ENCODE results near the gene CARNS1.

Gene CARNS1, protein sequence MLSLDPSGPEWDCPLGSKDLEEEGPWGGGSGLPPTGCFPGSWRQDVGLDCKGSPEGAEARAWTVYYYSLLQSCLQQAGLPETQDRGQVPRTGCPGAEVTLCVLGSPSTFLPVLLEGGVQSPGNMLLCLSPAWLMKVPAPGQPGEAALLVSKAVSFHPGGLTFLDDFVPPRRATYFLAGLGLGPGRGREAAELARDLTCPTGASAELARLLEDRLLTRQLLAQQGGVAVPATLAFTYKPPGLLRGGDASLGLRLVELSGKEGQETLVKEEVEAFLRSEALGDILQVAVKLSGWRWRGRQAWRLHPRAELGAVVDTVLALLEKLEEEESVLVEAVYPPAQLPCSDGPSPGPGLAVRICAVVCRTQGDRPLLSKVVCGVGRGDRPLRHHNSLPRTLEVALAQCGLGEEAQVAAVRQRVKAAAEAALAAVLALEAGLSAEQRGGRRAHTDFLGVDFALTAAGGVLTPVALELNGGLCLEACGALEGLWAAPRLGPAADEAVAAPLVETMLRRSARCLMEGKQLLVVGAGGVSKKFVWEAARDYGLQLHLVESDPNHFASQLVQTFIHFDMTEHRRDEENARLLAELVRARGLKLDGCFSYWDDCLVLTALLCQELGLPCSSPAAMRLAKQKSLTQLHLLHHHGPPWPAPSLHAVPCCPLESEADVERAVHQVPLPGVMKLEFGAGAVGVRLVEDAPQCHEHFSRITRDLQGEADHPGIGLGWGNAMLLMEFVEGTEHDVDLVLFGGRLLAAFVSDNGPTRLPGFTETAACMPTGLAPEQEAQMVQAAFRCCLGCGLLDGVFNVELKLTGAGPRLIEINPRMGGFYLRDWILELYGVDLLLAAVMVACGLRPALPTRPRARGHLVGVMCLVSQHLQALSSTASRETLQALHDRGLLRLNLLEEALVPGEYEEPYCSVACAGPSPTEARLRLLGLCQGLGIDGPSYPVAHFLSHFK

DNA sequence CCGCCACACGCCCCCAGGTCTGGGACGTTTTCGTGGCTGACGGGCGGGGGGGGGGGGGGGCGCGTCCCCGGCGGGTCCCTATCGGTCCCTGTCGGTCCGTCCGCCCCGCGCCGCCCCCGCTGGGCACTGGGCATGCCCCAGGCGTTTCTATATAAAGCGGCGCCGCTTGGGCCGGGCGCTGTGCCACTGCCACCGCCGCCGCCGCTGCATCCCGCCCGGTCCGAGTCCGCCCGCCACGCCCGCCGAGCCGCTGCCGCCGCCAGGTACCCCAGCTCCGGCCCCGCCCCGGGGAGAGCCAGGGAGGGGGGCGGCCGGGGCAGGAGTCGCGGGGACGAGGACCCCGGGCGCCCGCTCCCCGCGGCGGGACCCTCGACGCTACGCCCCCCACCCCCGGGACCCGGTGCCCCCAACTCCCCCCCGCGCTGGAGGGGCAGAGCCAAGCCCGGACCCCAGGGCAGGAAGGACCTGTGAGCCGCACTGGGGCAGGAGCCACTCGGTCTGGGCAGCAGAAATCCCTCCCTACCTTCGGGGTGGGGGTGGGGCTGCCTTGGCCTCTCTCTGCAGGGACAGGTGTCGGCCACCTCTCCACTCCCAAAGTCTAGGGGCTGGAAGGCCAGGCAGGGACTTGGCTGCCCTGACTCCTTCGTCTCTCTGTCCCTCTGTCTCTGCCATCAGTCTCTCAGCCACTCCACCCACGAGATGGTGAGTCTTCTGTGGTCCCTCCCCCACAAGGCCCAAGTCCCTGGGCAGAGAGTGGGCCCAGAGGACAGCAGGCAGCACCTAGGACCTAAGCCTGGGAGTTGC lies at the start of gene CARNS1:
Gene CARNS1, plus strand, starts transcription at position 178 of the 804 bp plus-strand sequence. Its CDS starts 522 bp downstream, at position 700.
- DNase-seq, result no peak

DNA sequence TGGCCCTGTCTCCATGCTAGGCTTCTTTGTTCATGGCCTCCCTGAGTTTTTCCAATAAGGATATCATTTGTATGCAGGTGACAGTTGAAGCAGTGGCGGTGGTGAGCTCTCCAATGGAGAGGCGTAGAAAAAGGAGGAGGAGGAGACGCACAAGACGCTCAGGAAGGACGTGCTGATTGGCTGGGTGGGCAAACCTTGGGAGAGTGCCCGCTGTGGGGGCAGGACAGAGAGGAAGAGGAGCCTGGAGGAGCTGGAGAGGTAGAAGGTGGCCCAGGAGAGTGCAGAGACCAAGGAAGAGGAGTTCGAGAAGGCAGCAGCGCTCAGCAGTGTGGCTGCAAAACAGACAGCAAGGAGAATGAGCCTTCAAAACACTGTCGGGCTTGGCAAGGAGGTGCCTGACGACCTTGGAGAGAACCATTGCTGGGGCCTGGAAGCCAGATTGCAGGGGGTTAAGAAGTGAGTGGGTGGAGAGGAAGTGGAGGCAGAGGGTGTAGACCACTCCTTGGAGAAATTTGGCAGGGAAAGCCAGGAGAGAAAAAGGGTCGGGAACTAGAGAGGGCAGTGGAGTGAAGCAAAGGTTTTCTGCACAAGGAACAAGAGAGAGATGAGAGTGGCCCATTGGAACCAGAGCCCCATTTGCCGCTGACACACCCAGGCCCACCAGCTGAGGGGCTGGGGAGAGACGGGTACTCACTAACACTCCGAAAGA lies 49.6 kb upstream of the CARNS1 start:
- no peak for DNase-seq

DNA sequence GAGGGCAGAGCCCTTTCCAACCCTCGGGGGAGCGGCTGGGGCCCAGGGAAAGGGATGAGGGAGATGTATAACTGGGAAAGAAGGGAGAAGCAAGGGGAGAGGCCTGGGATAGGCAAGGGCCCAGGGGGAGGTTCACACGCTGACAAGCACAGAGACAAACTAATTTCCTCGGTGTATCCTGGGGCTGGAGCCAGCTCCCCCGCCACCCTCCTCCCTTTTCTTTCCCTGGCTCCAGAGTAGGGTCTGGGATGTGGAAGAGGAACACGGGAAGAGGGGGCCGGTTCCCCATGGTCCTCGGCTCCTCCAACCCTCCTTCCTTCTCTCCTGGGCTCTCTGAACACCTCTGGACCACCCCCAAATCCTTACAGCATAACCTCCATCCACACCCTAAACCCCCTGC lies 48.9 kb upstream of the CARNS1 start:
- no peak for DNase-seq

DNA sequence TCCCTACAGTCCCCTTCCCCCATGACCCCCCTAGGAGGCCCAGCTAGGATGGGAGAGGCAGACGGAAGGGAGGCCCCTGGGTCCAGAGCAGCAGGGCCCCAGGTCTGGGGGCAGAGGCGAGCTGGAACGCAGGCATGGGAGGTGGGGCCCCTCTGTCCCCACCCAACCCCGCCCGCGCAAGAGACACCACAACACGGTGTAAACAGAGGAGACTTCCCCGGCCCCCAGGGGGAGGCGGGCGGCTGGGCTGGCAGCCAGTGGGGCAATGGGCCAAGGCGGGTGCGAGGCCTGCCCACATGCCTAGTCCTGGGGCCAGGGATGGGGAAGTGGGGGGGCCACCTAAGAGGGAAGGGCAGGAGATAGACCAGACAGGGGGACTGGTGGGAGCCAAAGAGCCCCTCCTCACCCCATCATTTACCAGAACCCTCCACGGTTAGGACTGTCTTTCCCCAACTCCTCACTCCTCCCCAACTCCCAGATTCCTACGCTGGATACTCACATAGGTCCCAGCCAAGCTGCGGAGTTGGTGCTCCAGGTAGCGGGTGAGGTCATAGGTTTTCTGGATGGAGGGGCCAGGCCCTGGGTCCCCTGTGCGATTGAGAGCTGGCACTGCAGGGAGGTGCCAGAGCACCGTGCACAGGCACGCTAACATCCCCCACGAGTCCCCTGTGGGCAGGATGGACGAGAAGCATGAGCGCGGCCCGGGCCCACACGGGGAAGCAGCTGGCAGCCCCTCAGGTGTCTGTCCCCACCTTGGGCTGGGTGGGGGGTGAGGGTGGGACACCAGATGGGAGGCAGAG lies 48.3 kb upstream of the CARNS1 start:
- no peak for DNase-seq

DNA sequence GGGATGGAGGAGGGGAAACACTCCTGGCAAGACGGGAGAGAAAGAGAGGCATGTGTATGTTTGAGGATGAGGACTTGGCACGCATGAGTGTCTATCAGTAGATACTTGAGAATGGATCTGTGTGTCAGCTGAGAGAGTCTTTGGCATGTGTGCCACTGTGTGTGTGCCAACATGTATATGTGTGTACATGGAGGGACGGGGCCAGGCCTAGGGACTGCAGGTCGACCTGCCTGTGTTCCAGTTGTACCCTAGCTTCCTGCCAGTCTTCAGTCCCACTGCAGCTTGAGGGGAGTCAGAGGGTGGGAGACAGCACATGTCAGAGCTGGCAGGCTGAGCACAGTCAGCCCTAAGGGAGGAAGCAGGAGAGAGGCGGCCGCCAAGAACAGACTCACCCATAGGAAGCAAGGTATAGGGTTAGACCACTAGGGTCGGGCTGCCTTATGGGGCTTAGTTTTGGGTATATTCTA lies 47.7 kb upstream of the CARNS1 start:
- DNase-seq, result no peak

DNA sequence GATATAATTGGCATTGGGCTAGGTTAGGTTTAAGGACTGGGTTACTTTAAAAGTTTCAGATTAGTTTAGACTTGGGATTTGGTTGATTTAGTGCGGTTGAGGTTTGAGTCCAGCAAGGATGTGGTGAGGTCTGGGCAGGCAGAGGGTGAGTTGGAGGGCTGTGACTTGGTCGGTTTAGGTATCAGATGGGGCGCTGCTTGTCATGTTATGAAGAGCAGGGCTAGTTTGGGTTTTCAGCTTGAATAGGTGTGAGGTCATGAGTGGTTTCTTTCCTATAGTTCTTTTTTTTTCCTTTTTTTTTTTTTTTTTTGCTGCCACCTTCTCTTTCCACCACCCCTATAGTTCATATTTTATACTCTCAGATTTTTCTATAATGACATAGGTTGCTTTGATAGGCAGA lies 46.9 kb upstream of the CARNS1 start:
- no peak for DNase-seq

DNA sequence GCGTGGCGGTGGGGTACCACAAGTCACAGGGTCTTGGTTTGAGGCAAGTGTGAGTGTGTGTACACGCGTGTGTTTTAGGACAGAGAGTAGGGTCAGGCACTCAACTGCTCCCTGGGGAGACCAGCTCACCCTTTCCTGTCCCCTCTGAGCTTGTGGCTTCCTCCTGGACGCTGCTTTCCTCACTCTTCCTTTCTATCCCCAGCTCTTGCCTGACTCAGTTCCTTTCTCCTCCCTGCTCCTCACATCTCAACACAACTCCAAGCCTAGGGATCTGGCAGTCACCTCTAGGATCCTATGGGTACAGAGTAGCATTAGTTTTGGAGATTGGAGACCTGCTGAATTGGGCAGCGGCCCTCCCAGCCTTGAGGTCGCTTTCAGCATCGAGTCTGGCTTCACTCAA lies 46.2 kb upstream of the CARNS1 start:
- DNase-seq, result no peak

DNA sequence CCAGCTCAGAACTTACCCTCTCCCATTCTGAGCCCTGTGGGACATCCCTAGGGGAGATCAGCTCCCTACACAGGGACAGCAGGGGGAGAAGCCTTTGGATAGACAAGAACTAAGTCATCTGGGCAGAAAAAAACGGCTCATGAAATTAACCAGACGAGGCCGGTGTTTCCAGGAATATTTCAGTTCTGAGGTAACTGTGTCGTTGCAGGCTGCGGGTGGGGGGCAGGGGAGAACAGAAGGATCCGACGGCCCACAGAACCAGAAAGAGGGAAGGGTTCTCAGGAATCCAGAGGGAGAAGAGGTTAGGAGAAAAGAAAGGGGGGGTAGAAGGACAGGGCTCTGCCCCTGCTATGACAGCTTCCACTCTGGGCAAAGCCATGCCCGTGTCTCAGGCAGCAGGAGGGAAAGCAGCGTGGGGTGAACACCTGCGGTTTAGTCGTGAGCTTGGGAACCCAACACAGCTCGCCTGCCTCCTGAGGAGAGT lies 45.6 kb upstream of the CARNS1 start:
- DNase-seq, result no peak

DNA sequence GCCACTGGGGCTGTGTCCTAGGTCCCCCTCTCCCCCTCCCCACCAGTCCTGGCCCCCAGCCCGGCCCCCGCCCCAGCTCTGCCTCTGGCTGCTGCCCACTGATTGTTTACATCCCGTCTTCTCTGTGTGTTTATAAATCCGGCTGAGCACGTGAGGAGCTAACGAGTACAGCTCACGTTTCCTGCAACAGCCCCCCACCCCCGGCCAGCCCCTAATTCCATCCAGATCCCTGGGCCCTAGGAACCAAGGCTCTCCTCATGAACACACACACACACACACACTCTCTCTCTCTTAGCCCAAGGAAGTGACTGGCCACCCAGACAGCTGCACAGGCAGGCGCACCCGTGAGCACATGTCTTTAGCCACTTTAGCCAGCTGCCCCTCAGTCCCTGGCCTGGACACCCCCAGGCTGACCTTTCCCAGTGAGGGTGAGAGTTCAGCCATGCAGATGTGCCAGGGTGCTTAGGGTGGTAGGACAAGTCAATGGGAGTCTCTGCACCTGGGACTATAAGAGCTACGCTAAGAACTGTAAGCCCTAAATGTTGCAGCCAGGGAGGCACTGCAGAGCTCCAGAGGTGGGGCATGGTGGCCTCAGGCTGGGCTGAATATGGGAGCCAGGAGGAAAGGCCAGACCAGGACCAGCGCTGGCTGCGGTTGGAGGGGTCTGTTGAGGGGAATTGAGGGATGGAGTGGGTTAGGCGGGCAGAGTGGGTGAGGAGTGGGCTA lies 45.0 kb upstream of the CARNS1 start:
- DNase-seq, result no peak

DNA sequence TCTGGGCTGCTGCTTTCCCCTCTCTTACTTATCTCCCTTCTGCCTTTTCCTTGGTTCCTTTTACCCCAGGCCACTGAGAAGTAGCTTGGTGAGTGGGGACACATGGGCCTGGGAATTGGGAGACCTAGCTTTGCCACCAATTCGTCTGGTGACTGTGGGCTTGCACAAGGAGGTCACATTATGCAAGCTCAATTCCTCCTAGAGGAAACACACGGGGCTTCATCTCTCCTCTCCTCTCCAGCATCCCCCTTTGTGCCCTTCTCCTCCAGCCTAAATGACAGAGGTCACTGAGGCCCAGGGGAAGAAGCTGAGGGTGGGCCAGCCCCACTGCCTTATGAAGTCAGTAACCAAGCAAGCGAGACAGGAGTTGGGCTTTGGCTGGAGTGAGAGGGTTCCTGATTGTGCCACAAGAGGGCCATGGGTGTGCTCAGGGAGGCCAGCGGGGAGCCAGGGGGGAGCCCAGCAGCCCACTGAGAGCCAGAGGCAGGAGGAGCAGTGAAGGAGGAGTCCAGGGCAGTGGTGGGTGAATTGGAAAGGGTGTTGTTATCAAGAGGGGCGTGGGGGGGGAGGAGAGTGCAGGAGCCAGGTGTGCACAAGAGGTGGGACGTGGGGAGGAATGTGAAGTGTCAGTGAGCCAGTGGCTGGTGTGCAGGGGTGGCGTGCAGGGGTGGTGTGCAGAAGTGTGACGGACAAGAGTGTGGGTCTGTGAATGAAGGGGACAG lies 44.1 kb upstream of the CARNS1 start:
- DNase-seq, result no peak

DNA sequence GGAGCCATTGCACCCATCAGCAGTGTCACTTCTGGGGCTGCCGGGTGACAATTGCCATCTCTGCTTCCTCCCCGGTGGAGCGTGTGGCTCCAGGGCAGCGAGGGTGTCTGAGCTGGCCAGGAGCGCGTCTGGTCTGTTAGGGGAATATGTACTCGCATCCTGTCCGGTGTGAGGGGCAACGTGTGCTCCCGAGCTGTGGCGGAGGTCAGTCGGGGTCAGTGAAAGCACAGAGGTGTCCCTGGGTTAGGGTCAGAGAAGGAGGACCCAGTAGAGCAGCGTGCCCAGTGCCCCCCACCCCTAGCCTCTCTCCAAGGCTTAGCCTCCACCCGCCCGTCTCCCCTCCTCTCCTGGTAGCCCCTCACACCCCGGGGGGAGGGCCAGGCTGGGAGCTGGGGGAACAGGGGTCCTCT lies 43.6 kb upstream of the CARNS1 start:
- no peak for DNase-seq

DNA sequence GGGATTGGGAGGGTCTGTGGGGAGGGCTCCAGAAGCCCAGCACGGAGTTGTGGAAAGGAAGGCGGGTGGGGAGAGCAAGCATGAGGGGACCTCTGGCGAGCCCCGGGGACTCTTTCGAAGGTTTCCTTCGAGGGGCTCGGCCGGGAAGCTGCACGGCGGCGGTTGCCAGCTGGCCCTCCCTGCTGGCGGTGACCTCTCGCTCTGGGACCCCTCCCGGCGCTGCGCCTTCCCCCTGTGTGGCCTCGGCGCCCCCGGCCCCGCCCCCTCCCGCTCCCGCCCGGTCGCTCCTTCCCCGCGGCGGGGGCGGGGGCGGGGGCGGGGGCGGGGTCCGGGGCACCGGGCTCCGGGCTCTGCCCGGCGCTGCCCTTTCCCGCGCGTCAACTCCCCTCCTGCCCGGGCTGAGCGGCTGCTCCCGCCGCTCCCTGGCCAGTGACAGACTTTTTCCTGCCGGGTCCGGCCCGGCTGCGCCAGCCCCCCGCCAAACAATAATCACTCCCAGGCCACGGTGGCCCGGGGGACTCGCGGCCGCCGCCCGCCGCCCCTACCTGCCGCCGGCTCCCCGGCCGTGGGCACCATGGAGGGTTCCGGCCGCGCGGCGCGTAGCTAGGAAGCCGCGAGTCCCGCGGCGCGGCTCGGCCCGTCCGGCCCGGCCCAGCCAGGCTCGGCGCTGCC lies 43.0 kb upstream of the CARNS1 start:
- no peak for DNase-seq

DNA sequence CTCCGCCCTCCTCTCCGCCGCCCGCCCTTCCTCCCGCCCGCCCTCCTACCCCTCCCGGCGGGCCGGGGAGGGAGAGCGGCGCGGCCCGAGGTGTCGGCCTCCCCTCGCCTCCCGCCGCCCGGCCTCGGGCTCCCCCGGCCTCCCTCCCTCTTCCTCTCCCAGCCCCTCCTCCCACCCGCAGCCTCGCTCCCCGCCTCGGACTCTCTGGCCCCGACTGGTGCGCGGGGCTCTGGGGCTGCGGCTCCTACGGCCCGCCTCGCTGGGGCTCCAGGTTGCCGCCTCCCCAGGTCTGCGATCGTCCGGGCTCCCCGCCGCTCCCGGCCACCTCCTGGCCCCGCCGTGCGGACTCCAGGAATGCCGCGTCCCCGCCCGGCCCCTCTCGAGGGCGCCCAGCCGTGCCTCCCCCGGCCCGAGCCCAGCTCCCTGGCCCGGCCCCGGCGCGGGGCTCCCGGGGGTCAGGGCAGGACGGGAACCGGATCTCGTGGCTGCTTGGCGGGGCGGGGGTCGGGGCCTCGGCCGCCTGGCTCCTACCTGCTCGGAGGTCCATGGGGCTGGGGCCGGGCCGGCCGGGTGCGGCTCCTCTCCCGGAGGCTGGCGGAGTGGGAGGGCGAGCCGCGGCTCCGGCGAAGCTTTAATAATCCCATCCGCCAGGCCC lies 42.4 kb upstream of the CARNS1 start, which contains the start of gene CLCF1:
Gene CLCF1, minus strand, starts transcription at position 606 of the 655 bp plus-strand sequence. Its CDS starts 59 bp downstream, at position 547.
- no peak for DNase-seq

DNA sequence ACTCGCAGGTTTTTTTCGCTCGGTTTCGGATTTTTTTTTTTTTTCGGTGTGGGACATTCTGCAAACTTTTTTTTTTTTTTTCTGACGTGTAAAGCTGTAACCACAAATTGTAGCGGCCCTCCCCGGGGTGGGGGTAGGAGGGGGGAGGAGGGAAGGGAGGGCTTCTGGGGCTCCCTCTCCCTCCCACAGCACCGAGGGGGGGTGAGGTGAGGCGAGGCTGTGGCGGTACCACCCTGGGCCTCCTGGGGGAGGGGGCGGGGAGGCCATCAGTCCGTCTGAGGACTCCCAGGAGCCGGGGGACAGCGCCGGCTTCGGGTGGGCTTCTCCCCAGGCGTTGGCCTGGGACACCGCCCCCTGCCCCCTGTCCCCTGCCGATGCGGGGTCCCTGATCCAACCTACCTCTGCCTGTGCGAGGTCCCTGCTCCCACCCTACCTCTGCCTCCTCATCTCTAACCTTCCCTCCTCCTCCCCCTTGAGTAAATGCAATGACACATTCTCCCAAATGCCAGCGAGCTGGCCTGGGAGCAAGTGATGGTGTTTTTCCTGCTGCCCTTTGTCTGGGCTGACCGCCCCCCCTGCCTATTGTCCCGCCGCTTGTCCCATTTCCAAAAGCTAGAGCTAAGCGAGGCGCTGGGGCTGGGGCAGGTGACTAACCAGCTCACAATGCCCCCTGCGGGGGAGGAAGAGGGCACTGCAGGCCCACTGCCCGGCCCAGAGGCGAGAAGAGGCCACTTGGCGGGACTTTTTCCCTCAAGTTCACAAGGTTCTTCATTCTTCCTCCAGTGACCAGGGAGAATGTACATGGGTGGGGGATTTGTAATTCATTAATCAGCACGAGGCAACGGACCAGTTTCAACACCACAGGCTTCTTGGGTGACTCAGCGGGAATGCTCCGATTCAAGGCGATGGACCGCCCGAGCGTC lies 41.6 kb upstream of the CARNS1 start:
- no peak for DNase-seq

DNA sequence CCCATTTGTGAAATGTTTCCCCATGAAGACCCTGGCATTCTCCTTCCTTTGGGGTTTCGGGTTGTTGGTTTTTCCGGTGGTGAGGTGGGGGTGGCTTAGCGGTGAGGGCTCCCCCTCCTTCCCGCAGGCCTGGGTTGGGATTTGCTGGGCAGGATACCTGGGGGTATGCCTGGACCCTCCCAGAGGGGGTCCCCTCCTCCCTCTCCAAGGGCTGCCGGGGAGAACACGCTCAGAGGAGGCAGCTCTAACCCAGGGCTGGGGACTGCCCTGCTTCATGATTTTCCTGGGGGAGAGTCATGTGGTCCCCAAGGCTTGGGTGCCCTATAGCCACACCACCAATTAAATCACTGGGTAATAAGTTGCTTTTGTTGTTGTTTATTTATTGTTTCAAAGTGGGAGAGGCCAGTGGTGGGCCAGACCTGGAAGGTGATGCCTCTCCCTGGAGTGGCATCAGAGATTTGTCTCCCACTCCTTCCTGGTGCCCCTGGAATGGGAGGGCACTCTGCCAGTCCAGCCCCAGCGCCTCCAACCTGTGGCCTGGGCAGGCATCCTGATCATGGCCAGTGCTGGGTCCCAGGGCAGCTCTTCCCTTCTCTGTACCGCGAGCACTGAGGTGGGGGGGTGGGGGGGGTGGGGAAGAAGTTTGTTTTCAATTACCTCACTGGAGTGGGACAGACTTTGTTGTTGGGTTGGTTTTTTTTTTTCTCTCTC lies 40.8 kb upstream of the CARNS1 start:
- DNase-seq, result no peak

DNA sequence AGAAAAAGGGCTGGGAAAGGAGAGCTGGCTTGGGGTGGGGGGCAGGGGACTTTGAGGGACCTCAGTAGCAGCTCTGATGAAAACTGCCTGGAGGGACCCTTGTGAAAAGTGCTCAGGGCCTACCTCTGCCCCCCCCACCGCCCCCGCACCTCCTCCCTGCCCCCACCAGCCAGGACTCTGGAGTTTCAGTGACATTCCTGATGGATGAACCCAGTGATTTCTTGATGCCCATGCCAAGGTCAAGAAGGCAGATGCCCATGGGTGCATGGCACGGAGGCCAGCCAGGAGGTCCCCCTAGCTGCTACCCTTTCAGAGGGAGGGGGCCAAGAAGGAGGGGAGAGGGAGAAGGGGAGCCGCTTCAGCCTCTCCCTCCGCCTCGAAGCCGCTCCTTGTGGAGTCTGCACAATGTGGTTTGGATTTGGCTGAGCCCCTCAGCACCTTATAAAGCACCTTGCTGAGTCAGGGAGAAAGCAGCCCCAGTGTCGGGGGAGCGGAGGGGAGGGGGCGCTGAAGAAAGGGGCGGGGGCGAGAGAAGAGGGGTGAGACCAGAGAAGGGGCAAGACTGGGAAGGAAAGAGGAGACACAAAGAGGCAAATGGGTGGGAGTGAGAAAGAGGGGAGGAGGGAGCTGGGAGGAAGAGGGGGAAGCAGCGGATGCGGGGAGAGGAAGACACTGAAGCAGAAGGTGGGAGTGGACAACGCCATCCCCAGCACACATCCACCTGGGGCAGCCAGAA lies 40.0 kb upstream of the CARNS1 start:
- DNase-seq, result no peak

Measured in NCI-H2081 treated with DMSO at 0.1 percent for 48 hours (cell line).